Measurements from ENCODE around the gene LIPA. TPM values are rescaled to one million over a fixed set of nuclear protein-coding genes. Genes with fewer than 3 reads are reported as not detected.

The LIPA gene
- total RNA-seq, 2 donors from 2014 or later: 17.7 to 18.4 TPM

DNA sequence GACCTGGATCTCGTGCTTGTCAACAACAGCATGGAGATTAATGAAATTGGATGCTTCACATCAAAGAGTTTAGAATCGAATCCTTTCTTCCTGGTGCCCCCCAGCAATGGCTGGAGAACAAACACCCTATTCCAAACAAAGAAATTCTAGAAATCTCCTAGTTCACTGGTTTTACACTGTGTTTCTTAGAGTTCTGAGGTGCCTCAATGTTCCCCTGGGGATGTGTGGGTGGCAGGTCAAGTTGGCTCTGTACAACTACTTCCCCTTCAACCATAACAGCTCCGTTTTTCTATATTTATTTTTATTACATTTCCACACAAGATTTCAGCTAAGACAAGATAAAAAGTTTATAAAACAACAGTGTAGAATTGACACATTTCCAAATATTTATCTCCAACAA lies 66.9 kb downstream of the LIPA start:
- Histone ChIP-seq H3K27ac (ENCODE audit: low read depth, low read length) (no peak overlapping the region), H3K9me3 (ENCODE audit: control insufficient read depth, low read length) (peaks cover 10% of the 10 kb centered on the region), H3K36me3 (ENCODE audit: control insufficient read depth, insufficient read depth, low read length) (no peaks in the 10 kb centered on the region), H3K4me1 (ENCODE audit: control insufficient read depth, insufficient read depth, low read length) (no peaks in the 10 kb centered on the region), H3K4me3 (ENCODE audit: low read length) (no peak overlapping the region), H3K27me3 (ENCODE audit: control insufficient read depth, insufficient read depth, low read length, poor library complexity, severe bottlenecking) (no peaks in the 10 kb centered on the region), H3K9ac (ENCODE audit: extremely low read depth, low read length, poor library complexity, severe bottlenecking) (no peak overlapping the region)
- Mint-ChIP-seq H3K4me3 (no peak overlapping the region), H3K9me3 (peaks cover 3% of the 10 kb centered on the region), H3K36me3 (ENCODE audit: low read depth) (no peaks in the 10 kb centered on the region), H3K27ac (no peak overlapping the region), H3K27me3 (ENCODE audit: insufficient read depth) (peaks cover 13% of the 10 kb centered on the region), H3K4me1 (peaks cover 5% of the 10 kb centered on the region)
- WGBS, 2 experiments (ENCODE audit: insufficient coverage in 1 of 2, insufficient read length in 1 of 2): 90% methylated on average over 2 to 3 of the region's 3 CpGs
- no peak for DNase-seq
- TF ChIP-seq, protein P1, sequence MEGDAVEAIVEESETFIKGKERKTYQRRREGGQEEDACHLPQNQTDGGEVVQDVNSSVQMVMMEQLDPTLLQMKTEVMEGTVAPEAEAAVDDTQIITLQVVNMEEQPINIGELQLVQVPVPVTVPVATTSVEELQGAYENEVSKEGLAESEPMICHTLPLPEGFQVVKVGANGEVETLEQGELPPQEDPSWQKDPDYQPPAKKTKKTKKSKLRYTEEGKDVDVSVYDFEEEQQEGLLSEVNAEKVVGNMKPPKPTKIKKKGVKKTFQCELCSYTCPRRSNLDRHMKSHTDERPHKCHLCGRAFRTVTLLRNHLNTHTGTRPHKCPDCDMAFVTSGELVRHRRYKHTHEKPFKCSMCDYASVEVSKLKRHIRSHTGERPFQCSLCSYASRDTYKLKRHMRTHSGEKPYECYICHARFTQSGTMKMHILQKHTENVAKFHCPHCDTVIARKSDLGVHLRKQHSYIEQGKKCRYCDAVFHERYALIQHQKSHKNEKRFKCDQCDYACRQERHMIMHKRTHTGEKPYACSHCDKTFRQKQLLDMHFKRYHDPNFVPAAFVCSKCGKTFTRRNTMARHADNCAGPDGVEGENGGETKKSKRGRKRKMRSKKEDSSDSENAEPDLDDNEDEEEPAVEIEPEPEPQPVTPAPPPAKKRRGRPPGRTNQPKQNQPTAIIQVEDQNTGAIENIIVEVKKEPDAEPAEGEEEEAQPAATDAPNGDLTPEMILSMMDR (conservative IDR thresholded peaks at IDR 0.05): no peak

DNA sequence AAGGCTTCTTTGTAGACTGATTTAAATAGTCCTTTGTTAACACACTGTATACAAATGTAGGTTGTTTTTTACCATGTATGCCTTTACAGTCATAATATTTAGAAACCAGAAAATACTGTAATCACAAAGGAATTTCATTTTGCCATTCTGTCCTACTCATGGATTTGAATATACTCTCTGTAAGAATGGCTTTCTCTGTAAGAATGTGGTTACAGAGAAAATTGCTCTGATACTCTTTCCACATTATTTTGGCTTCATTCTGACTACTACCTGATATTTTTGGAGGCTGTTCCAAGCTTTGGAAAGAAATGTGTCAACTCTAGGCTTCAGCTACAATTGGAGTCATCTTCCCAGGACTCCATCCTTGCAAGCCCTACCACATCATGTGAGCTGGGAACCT lies 68.0 kb downstream of the LIPA start:
- no peaks in the 10 kb centered on the region for H3K4me1 ChIP-seq (ENCODE audit: control insufficient read depth, insufficient read depth, low read length)
- Mint-ChIP-seq H3K27me3 (ENCODE audit: insufficient read depth) (peaks cover 10% of the 10 kb centered on the region), H3K4me1 (peaks cover 5% of the 10 kb centered on the region), H3K4me3 (no peak overlapping the region), H3K27ac (no peak overlapping the region), H3K36me3 (ENCODE audit: low read depth) (no peaks in the 10 kb centered on the region), H3K9me3 (peaks cover 3% of the 10 kb centered on the region)
- no peak overlapping the region for H3K4me3 ChIP-seq (ENCODE audit: low read length)
- H3K9ac ChIP-seq (ENCODE audit: extremely low read depth, low read length, poor library complexity, severe bottlenecking): no peak overlapping the region
- TF ChIP-seq, protein P1 (conservative IDR thresholded peaks at IDR 0.05): no peak
- no peak overlapping the region for H3K27ac ChIP-seq (ENCODE audit: low read depth, low read length)
- DNase-seq: no peak
- H3K27me3 ChIP-seq (ENCODE audit: control insufficient read depth, insufficient read depth, low read length, poor library complexity, severe bottlenecking): no peaks in the 10 kb centered on the region
- H3K36me3 ChIP-seq (ENCODE audit: control insufficient read depth, insufficient read depth, low read length): no peaks in the 10 kb centered on the region
- H3K9me3 ChIP-seq (ENCODE audit: control insufficient read depth, low read length): peaks cover 10% of the 10 kb centered on the region

GRCh38 chr10:89182894-89183293 lies 68.7 kb downstream of the LIPA start:
- Histone ChIP-seq H3K27ac (ENCODE audit: low read depth, low read length) (no peak overlapping the region), H3K27me3 (ENCODE audit: control insufficient read depth, insufficient read depth, low read length, poor library complexity, severe bottlenecking) (no peaks in the 10 kb centered on the region), H3K9me3 (ENCODE audit: control insufficient read depth, low read length) (peaks cover 10% of the 10 kb centered on the region), H3K36me3 (ENCODE audit: control insufficient read depth, insufficient read depth, low read length) (no peaks in the 10 kb centered on the region), H3K4me1 (ENCODE audit: control insufficient read depth, insufficient read depth, low read length) (no peaks in the 10 kb centered on the region), H3K4me3 (ENCODE audit: low read length) (no peak overlapping the region), H3K9ac (ENCODE audit: extremely low read depth, low read length, poor library complexity, severe bottlenecking) (no peak overlapping the region)
- DNase-seq: no peak
- TF ChIP-seq, protein P1 (conservative IDR thresholded peaks at IDR 0.05): no peak
- Mint-ChIP-seq H3K9me3 (peaks cover 3% of the 10 kb centered on the region), H3K4me3 (no peak overlapping the region), H3K36me3 (ENCODE audit: low read depth) (no peaks in the 10 kb centered on the region), H3K27ac (no peak overlapping the region), H3K4me1 (peaks cover 5% of the 10 kb centered on the region), H3K27me3 (ENCODE audit: insufficient read depth) (peaks cover 10% of the 10 kb centered on the region)
- whole genome bisulfite sequencing, 2 experiments (ENCODE audit: insufficient coverage in 1 of 2, insufficient read length in 1 of 2): 87 to 100% methylated on average over 1 to 2 of the region's 2 CpGs
